Colon (tissue), 2 donors: ENCODE measurements around the gene ICAM2.

Experiments used
- FAIRE-seq: peaks from 2 replicates; lab custom pipeline; 2012; peaks lifted over from hg19 to GRCh38; lab: Jason Lieb, UNC
- donor health status: control.
- donor health status: control.

Gene ICAM2

GRCh38 chr17:63974594-63975192, 45.7 kb downstream of the ICAM2 start:
- FAIRE-seq: no peak

DNA sequence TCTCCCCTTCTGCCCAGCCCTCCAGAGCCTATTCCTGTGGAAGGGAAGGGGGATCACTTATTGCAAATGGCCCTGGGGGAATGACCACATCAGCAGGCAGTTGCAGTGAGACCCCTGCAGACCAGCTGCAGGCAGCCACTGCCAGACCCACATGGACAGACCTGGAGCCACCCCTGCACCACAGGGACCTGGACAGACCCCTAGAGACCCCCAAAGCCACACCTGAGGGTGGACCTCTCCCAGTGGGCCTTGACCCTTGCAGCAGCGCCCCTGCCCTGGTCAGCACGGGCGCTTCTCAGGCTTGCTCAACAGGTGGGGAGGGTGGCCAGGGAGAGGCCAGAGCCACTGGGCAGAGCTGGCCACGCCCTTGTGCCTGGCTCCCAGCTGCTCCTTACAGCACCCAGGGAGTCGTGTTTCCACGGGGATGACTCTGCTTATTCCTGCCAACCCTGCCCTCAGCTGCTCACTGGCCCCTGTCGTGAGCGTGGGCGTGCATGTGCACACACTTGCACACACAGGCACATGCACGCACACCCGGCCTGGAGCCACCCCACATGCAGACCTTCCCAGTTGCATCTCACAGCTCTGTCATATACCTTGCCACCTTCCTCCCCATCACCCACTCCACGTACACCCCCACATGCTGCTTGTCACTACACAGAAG, 46.4 kb downstream of the ICAM2 start:
- FAIRE-seq: no peak

GRCh38 chr17:63973247-63973646, 47.2 kb downstream of the ICAM2 start:
- no peak for FAIRE-seq

DNA sequence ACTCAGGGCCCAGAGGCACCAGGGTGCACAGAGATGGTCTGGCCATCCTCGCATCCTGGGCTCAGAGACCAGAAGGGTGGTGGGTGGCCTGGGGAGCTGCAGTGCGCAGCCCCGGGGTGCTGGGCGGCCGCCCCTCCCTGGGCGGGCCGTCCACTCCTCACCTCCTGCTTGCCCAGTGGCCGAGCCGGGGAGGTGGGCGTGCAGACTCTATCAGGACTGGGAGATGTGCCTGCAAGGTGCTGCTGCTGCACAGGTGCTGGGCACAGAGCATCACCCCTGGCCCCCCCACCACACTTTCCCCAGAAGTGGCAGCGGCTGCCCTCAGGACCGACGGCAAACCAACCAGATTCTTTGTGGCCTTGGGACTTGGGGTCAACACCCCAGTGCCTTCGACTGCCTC, 47.6 kb downstream of the ICAM2 start, which contains the start of gene SCN4A:
Gene SCN4A, minus strand, starts transcription at position 123 of the 400 bp plus-strand sequence. Its CDS starts 77 bp downstream, at position 46.
- FAIRE-seq: no peak

- no peak for FAIRE-seq
These were observed 51.2 kb downstream of the ICAM2 start for GRCh38 chr17:63969278-63969677.

GRCh38 chr17:63967953-63968352, 52.5 kb downstream of the ICAM2 start:
- FAIRE-seq: no peak

DNA sequence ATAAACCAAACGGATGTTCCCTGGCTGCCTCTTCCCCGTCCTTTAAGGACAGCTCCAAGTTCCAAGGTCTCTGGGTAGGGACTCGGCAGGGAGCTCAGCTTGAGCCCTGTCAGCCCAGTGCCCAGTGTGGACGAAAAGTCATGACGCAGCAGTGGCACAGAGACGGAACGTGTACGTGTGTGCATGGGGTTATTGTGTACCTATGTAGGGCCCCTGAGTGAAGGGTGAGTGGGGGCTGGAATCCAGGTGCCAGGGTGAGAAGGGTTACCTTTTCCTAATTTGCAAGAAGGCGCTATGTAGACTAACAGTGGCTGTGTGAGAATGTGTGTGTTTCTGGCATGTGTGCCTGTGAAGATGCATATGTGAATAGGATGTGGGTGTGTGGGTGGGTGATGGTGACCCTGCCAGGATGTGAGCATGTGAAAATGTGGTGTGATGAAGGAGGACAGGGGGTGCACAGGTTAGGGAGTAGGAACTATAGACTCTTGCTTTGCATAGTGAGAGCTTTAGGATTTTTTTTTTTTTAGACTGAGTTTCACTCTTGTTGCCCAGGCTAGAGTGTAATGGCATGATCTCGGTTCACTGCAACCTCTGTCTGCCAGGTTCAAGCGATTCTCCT, 53.7 kb downstream of the ICAM2 start:
- FAIRE-seq: no peak

DNA sequence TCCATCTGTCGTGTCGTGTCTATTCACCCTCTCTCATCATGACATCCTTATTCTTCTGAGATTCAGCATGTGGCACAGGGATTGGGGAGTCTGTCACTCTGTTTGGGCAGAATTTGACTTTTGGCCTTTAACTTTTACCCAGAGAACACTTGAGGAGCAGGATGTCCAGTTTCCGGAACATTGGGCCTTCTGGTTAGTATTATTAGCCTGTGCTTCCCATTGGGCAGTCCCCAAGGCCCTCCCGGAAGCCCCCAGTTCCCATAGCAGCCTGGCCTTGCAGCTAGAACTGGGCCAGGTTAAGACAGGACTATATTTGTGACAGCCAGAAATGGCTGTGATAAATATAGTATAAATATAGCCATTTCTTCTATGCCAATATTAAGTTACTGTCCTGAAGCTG, 57.3 kb downstream of the ICAM2 start:
- no peak for FAIRE-seq

GRCh38 chr17:63962298-63962744, 58.1 kb downstream of the ICAM2 start:
- no peak for FAIRE-seq

DNA sequence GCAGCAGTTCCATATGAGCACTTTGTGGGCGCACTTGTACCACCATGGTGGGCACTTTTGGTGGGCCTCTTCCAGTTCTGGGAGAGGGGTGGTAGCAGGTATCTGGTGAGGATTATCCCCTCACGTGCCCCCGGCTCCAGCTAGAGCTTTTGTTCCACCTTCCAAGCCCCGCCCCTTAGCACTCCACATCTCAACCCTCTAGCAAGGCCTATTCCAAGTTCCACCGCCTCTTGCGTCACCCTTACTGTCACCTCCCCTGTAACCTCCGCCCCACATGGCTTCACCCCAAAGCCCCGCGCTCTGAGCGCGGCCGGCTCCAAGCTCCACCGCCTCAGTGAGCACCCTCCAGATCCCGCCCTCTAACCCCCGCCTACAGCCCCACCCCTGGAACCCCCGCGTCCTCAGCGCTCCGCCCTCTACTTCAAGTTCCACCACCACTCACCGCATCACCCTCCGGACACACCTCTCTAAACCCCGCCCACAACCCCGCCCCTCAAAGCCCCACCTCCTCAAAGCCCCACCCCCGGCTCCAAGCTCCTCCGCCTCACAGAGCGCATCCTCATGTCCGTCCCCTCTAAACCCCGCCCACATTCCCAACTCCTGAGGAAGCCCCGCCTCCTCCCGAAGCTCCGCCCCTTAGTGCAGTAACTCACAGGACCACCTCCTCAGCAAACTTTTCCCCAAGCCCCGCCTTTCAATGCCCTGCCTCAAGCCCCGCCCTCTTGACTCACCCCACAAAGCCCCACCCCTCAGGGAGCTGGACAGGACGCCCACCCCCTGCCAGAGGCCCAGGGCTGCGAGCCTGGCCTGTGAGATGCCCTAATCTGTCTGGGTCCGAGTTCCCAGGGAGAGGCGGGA, 58.8 kb downstream of the ICAM2 start:
- no peak for FAIRE-seq

DNA sequence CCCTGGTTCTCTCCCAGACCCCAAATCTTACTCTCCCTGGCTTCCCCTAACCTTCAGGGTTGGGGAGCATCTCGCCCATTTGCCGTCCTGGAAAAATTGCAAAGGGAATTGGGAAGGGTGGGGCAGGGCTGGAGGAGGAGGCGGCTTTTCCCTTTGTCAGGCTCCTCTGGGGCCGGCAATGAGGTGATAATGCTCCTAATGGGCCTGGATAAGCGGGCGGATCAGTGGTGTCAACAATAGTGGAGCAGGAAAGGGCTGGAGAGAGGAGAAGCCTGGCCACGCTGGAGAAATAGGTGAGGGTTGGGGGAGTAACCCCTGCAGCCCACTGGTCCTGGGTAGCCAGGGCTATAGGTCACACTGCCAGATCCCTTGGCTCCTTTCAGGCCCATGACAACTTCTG, 60.0 kb downstream of the ICAM2 start:
- no peak for FAIRE-seq

- FAIRE-seq: no peak
These were observed 60.4 kb downstream of the ICAM2 start for GRCh38 chr17:63960006-63960405.

DNA sequence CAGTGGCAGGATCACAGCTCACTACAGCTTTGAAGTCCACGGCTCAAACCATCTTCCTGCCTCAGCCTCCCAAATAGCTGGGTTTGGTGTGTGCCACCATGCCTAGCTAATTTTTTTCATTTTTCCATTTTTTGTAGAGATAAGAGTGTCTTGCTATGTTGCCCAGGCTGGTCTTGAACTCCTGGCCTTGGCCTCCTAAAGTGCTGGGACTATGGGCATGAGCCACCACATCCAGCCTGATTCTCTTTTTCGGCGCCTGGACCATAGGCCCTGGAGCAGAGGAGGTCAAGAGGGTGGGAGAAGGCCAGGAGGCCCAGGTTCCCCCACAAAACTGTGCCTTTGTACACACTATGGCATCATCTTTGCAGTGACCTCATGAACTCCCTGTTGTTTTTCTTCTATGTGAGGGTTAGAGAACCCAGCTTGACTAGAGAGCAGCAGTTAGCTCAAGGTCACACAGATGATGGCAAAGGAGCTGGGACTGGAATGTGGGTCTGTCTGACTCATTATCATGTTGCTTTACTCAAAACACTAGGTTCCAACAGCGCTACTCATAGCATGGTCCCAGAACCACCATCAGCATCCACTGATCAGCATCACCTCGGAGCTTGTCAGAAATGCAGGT, 64.0 kb downstream of the ICAM2 start:
- no peak for FAIRE-seq

DNA sequence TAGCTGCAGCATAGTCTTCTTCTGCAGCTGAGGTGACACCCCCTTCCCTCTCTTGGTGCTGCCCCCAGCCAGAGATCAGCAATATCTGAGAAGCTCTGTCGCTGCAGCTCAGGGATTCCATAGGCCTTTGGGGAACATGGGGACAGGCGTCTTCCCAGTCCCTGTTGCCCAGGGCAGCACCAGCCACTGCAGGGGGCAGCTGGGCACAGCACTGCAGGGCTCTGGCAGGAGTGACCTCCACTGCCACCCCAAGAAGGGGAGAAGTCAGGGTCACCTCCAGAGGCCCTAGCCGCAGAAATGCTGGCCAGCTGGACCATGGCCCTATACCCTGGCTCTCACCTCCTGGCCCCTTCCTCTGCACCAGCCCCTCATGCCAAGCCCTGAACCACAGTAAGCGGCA, 64.6 kb downstream of the ICAM2 start:
- FAIRE-seq: no peak

- FAIRE-seq: no peak
These were observed 65.2 kb downstream of the ICAM2 start for GRCh38 chr17:63955232-63955631.

GRCh38 chr17:63954402-63955063, 65.9 kb downstream of the ICAM2 start:
- no peak for FAIRE-seq
